ENCODE measurements around the gene TMEM95. TPM values are rescaled to one million over a fixed set of nuclear protein-coding genes. Genes with fewer than 3 reads are reported as not detected.
A peak's percentile ranks its signal among the peaks of the same experiment; 100 is the strongest.

Gene TMEM95
- total RNA-seq, 1 donor: not detected

DNA sequence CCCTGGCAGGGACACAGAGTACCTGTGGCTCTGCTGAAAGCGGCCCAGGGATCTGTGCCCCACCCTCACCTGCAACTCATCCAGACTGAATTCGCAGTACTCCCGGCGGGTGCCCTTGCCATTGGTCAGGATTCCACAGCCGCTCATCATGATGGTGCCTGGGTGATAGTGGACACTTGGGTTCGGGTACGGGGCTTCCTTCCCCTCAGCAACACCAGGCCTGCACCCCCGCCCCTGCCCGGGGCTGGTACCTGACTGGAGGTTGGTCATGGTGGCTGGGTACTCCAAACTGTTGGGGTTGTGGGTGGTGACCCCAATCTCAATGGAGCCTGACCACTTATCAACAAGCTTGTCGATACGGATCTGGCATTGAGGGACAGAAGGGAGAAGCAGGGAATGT, 28.8 kb upstream of the TMEM95 start:
- Histone ChIP-seq H3K4me2 (ENCODE audit: insufficient read depth, low read length) (no peak overlapping the region), H3K79me2 (ENCODE audit: insufficient read depth, low read length) (peaks cover 19% of the 10 kb centered on the region), H2AFZ (ENCODE audit: low read length) (no peak overlapping the region), H3K4me3 (ENCODE audit: insufficient read depth, low read length) (no peak overlapping the region), H3K36me3 (ENCODE audit: insufficient read depth, low read length) (peaks cover 50% of the 10 kb centered on the region), H3K9me3 (ENCODE audit: low read depth, low read length) (no peaks in the 10 kb centered on the region), H4K20me1 (ENCODE audit: insufficient read depth, low read length) (peaks cover 3% of the 10 kb centered on the region), H3K4me1 (ENCODE audit: insufficient read depth, low read length) (peaks cover 12% of the 10 kb centered on the region), H3K27ac (ENCODE audit: low read depth, low read length) (no peak overlapping the region), H3K27me3 (ENCODE audit: insufficient read depth, low read length) (no peaks in the 10 kb centered on the region)
- DNase-seq (ENCODE audit: insufficient read length, low spot score, missing footprints): peak; percentile 37
- TF ChIP-seq, protein P1, sequence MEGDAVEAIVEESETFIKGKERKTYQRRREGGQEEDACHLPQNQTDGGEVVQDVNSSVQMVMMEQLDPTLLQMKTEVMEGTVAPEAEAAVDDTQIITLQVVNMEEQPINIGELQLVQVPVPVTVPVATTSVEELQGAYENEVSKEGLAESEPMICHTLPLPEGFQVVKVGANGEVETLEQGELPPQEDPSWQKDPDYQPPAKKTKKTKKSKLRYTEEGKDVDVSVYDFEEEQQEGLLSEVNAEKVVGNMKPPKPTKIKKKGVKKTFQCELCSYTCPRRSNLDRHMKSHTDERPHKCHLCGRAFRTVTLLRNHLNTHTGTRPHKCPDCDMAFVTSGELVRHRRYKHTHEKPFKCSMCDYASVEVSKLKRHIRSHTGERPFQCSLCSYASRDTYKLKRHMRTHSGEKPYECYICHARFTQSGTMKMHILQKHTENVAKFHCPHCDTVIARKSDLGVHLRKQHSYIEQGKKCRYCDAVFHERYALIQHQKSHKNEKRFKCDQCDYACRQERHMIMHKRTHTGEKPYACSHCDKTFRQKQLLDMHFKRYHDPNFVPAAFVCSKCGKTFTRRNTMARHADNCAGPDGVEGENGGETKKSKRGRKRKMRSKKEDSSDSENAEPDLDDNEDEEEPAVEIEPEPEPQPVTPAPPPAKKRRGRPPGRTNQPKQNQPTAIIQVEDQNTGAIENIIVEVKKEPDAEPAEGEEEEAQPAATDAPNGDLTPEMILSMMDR (IDR thresholded peaks at IDR 0.05; ENCODE audit: extremely low read depth, low read depth, low read length): no peak

GRCh38 chr17:7327056-7327455, 27.9 kb upstream of the TMEM95 start:
- H3K27ac ChIP-seq (ENCODE audit: low read depth, low read length): no peak overlapping the region
- peaks cover 12% of the 10 kb centered on the region for H3K4me1 ChIP-seq (ENCODE audit: insufficient read depth, low read length)
- no peak overlapping the region for H3K4me3 ChIP-seq (ENCODE audit: insufficient read depth, low read length)
- H3K9me3 ChIP-seq (ENCODE audit: low read depth, low read length): no peaks in the 10 kb centered on the region
- peaks cover 3% of the 10 kb centered on the region for H4K20me1 ChIP-seq (ENCODE audit: insufficient read depth, low read length)
- peaks cover 42% of the 10 kb centered on the region for H3K36me3 ChIP-seq (ENCODE audit: insufficient read depth, low read length)
- TF ChIP-seq, protein P1 (IDR thresholded peaks at IDR 0.05; ENCODE audit: extremely low read depth, low read depth, low read length): no peak
- H2AFZ ChIP-seq (ENCODE audit: low read length): no peak overlapping the region
- peaks cover 19% of the 10 kb centered on the region for H3K79me2 ChIP-seq (ENCODE audit: insufficient read depth, low read length)
- DNase-seq (ENCODE audit: insufficient read length, low spot score, missing footprints): peak; percentile 76
- no peak overlapping the region for H3K4me2 ChIP-seq (ENCODE audit: insufficient read depth, low read length)
- H3K27me3 ChIP-seq (ENCODE audit: insufficient read depth, low read length): no peaks in the 10 kb centered on the region

- Histone ChIP-seq H3K4me1 (ENCODE audit: insufficient read depth, low read length) (peaks cover 12% of the 10 kb centered on the region), H3K4me3 (ENCODE audit: insufficient read depth, low read length) (no peak overlapping the region), H3K27me3 (ENCODE audit: insufficient read depth, low read length) (no peaks in the 10 kb centered on the region), H3K79me2 (ENCODE audit: insufficient read depth, low read length) (peaks cover 19% of the 10 kb centered on the region), H3K27ac (ENCODE audit: low read depth, low read length) (no peak overlapping the region), H3K4me2 (ENCODE audit: insufficient read depth, low read length) (no peak overlapping the region), H3K9me3 (ENCODE audit: low read depth, low read length) (no peaks in the 10 kb centered on the region), H2AFZ (ENCODE audit: low read length) (no peak overlapping the region), H4K20me1 (ENCODE audit: insufficient read depth, low read length) (peaks cover 3% of the 10 kb centered on the region), H3K36me3 (ENCODE audit: insufficient read depth, low read length) (peaks cover 37% of the 10 kb centered on the region)
- TF ChIP-seq, protein P1 (IDR thresholded peaks at IDR 0.05; ENCODE audit: extremely low read depth, low read depth, low read length): no peak
- DNase-seq (ENCODE audit: insufficient read length, low spot score, missing footprints): peak; percentile 5
Measured at GRCh38 chr17:7327501-7327900, 27.5 kb upstream of the TMEM95 start.

DNA sequence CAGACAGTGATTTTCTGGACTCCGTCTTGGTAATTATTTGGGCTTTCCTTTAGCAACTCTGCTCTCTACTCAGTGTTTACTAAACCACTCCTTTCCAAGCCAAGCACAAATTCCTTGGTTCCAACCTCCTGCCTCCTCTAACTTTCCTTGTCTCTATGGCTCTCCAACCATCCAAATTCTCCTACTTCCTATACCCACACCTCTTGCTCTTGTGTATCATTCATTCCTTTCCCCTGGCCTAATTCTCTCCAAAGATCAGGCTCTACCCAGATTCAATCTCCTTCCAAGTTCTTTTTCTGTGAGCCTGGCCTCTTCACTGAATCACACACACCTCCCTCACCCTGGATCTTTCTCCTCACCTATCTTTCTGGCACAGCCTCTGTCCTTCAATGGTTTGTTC, 26.9 kb upstream of the TMEM95 start:
- no peaks in the 10 kb centered on the region for H3K9me3 ChIP-seq (ENCODE audit: low read depth, low read length)
- TF ChIP-seq, protein P1 (IDR thresholded peaks at IDR 0.05; ENCODE audit: extremely low read depth, low read depth, low read length): no peak
- peaks cover 19% of the 10 kb centered on the region for H3K79me2 ChIP-seq (ENCODE audit: insufficient read depth, low read length)
- no peak overlapping the region for H2AFZ ChIP-seq (ENCODE audit: low read length)
- no peaks in the 10 kb centered on the region for H3K27me3 ChIP-seq (ENCODE audit: insufficient read depth, low read length)
- H3K4me3 ChIP-seq (ENCODE audit: insufficient read depth, low read length): peak overlapping the region; percentile 96
- peaks cover 32% of the 10 kb centered on the region for H3K36me3 ChIP-seq (ENCODE audit: insufficient read depth, low read length)
- H3K4me2 ChIP-seq (ENCODE audit: insufficient read depth, low read length): peak overlapping the region; percentile 100
- H3K27ac ChIP-seq (ENCODE audit: low read depth, low read length): no peak overlapping the region
- DNase-seq (ENCODE audit: insufficient read length, low spot score, missing footprints): peak; percentile 63
- H3K4me1 ChIP-seq (ENCODE audit: insufficient read depth, low read length): peaks cover 12% of the 10 kb centered on the region
- H4K20me1 ChIP-seq (ENCODE audit: insufficient read depth, low read length): peaks cover 3% of the 10 kb centered on the region
